GM18861 (cell line): ENCODE data around the gene SEC31B.

Experiments
- ATAC-seq: cut with Tn5 transposase; IDR thresholded peaks from one replicate; pipeline ENCODE4 v1.9.1; 2021; ENCODE audit not compliant: unreplicated experiment

Gene SEC31B

GRCh38 chr10:100519311-100520051 is at the start of gene SEC31B:
TSS of gene SEC31B (minus strand) at chr10:100519861. CDS start at chr10:100516952, 2,909 bp downstream.
- no peak for ATAC-seq

GRCh38 chr10:100568912-100569311 is 49.3 kb upstream of the SEC31B start:
- ATAC-seq, result no peak

GRCh38 chr10:100567826-100568225 is 48.2 kb upstream of the SEC31B start:
- ATAC-seq, result no peak

- ATAC-seq, result no peak
These were observed 47.6 kb upstream of the SEC31B start for GRCh38 chr10:100567249-100567648.

- ATAC-seq, result no peak
These were observed 46.9 kb upstream of the SEC31B start for GRCh38 chr10:100566561-100566960.

GRCh38 chr10:100565206-100565985 is 45.7 kb upstream of the SEC31B start:
- no peak for ATAC-seq

- peak; percentile 76 for ATAC-seq
These were observed 42.5 kb upstream of the SEC31B start for GRCh38 chr10:100562008-100562672.

- ATAC-seq, result no peak
These were observed 41.3 kb upstream of the SEC31B start for GRCh38 chr10:100561005-100561404.

GRCh38 chr10:100560248-100560647 is 40.6 kb upstream of the SEC31B start:
- no peak for ATAC-seq

GRCh38 chr10:100554902-100555301 is 35.2 kb upstream of the SEC31B start:
- ATAC-seq, result no peak

GRCh38 chr10:100553929-100554328 is 34.3 kb upstream of the SEC31B start:
- no peak for ATAC-seq

- no peak for ATAC-seq
These were observed 32.1 kb upstream of the SEC31B start for GRCh38 chr10:100551738-100552137.

GRCh38 chr10:100551196-100551595 is 31.5 kb upstream of the SEC31B start:
- ATAC-seq, result no peak

- no peak for ATAC-seq
These were observed 25.3 kb upstream of the SEC31B start for GRCh38 chr10:100544950-100545349.

- no peak for ATAC-seq
These were observed 17.8 kb upstream of the SEC31B start for GRCh38 chr10:100537475-100537874.

- ATAC-seq, result peak; percentile 93
These were observed 16.2 kb upstream of the SEC31B start, which contains the start of gene HIF1AN for GRCh38 chr10:100535715-100536353. TSS of gene HIF1AN (plus strand) at chr10:100535943. CDS start at chr10:100535959, 16 bp downstream.

GRCh38 chr10:100535338-100535714 is 15.7 kb upstream of the SEC31B start:
- peak; percentile 1 for ATAC-seq

- ATAC-seq, result no peak
These were observed 15.1 kb upstream of the SEC31B start for GRCh38 chr10:100534726-100535125.

- ATAC-seq, result no peak
These were observed 12.1 kb upstream of the SEC31B start for GRCh38 chr10:100531761-100532160.

- ATAC-seq, result no peak
These were observed 10.0 kb upstream of the SEC31B start, which contains the start of gene NDUFB8 for GRCh38 chr10:100529475-100530298. TSS of gene NDUFB8 (minus strand) at chr10:100529871. CDS start at chr10:100529851, 20 bp downstream.
